HG03565 (cell line): Measurements from ENCODE around the gene PPP1R8.
"Not testable (repeated sequence)": the region's sequence is repeated elsewhere in the genome, so short reads cannot be mapped to it uniquely, and the experiment has no call there.

Experiments
- ATAC-seq: cut with Tn5 transposase; IDR thresholded peaks from one replicate; pipeline ENCODE4 v1.9.1; 2021; ENCODE audit warnings: mild to moderate bottlenecking, moderate library complexity; ENCODE audit not compliant: unreplicated experiment

Gene PPP1R8

GRCh38 chr1:27869719-27870085 lies 39.1 kb downstream of the PPP1R8 start:
- no peak for ATAC-seq

GRCh38 chr1:27871076-27871475 lies 40.5 kb downstream of the PPP1R8 start:
- ATAC-seq, result not testable (repeated sequence)

GRCh38 chr1:27872059-27872801 lies 41.6 kb downstream of the PPP1R8 start, which contains the start of gene THEMIS2:
TSS of gene THEMIS2 (plus strand) at chr1:27872544. CDS start at chr1:27872572, 28 bp downstream.
- no peak for ATAC-seq

- no peak for ATAC-seq
Observed at GRCh38 chr1:27872802-27873551, 42.4 kb downstream of the PPP1R8 start.

GRCh38 chr1:27873671-27874384 lies 43.2 kb downstream of the PPP1R8 start:
- no peak for ATAC-seq

- ATAC-seq, result no peak
Observed at GRCh38 chr1:27876341-27877114, 45.9 kb downstream of the PPP1R8 start.

GRCh38 chr1:27877115-27877416 lies 46.5 kb downstream of the PPP1R8 start:
- ATAC-seq, result no peak

GRCh38 chr1:27878039-27878438 lies 47.5 kb downstream of the PPP1R8 start:
- no peak for ATAC-seq

GRCh38 chr1:27878787-27879335 lies 48.3 kb downstream of the PPP1R8 start:
- ATAC-seq, result no peak

- ATAC-seq, result no peak
Observed at GRCh38 chr1:27879374-27880082, 48.9 kb downstream of the PPP1R8 start.

GRCh38 chr1:27882543-27882903 lies 51.9 kb downstream of the PPP1R8 start:
- ATAC-seq, result no peak

GRCh38 chr1:27883536-27883935 lies 53.0 kb downstream of the PPP1R8 start:
- ATAC-seq, result no peak

GRCh38 chr1:27884006-27884954 lies 53.7 kb downstream of the PPP1R8 start:
- ATAC-seq, result peak; percentile 32

- ATAC-seq, result no peak
Observed at GRCh38 chr1:27885114-27885528, 54.5 kb downstream of the PPP1R8 start.

- no peak for ATAC-seq
Observed at GRCh38 chr1:27885621-27886352, 55.2 kb downstream of the PPP1R8 start.

- no peak for ATAC-seq
Observed at GRCh38 chr1:27886353-27886679, 55.7 kb downstream of the PPP1R8 start.

- no peak for ATAC-seq
Observed at GRCh38 chr1:27886744-27887143, 56.2 kb downstream of the PPP1R8 start.

GRCh38 chr1:27887215-27888021 lies 56.8 kb downstream of the PPP1R8 start:
- ATAC-seq, result no peak
